K562 (cell line): ENCODE data around the gene PYGM. TPM values are rescaled to one million over a fixed set of nuclear protein-coding genes. Genes with fewer than 3 reads are reported as not detected.
A peak's percentile ranks its signal among the peaks of the same experiment; 100 is the strongest.

Source experiments
- ARID3A ChIP-seq: IDR thresholded peaks from 2 replicates; pipeline ENCODE4 v1.6.1; 2012; ENCODE audit warnings: low read depth, low read length, improper control_type of control experiment, borderline replicate concordance
- GTF2B ChIP-seq: IDR thresholded peaks from 2 replicates; pipeline ENCODE4 v1.6.1; 2011; ENCODE audit not compliant: insufficient read length; ENCODE audit errors: extremely low read depth
- HIVEP1 ChIP-seq: fragments of 250-450 bp; sonication (Bioruptor Pico); IDR thresholded peaks from 2 replicates; pipeline ENCODE4 v1.4.0; 2020; ENCODE audit warnings: mild to moderate bottlenecking
- KDM4B ChIP-seq, 2 experiments: fragments of 450-650 bp in 1 of 2; sonication (generic) in 1 of 2; IDR thresholded peaks; 2 replicates each; pipeline ENCODE4 v1.6.1; 2016 to 2017; ENCODE audit warnings: borderline replicate concordance in 2 of 2, antibody characterized with exemption in 1 of 2, low read depth in 1 of 2, mild to moderate bottlenecking in 1 of 2
- MAZ ChIP-seq, 2 experiments: fragments of 450-650 bp in 1 of 2; sonication (generic) in 1 of 2; formaldehyde crosslinking; IDR thresholded peaks in 1 of 2; conservative IDR thresholded peaks in 1 of 2; 2 replicates each; pipeline versions ENCODE4 v1.4.0 to v1.5.0; 2020; ENCODE audit warnings: mild to moderate bottlenecking in 1 of 2, missing genetic modification reagents in 1 of 2
- MYC ChIP-seq, 2 experiments: fragments of 250-450 bp in 1 of 2; sonication (Bioruptor Pico) in 1 of 2; IDR thresholded peaks; 2 replicates each; pipeline versions ENCODE4 v1.5.1 to v1.6.1; 2012 to 2021; ENCODE audit warnings: low read depth in 2 of 2, borderline replicate concordance in 1 of 2, improper control_type of control experiment in 1 of 2, low read length in 1 of 2, mild to moderate bottlenecking in 1 of 2, moderate library complexity in 1 of 2
- PURB ChIP-seq: sonication (generic); formaldehyde crosslinking; IDR thresholded peaks from 2 replicates; pipeline ENCODE4 v1.9.0; 2021; ENCODE audit warnings: low read depth, mild to moderate bottlenecking, missing genetic modification reagents
- RUNX1 ChIP-seq: sonication (generic); IDR thresholded peaks from 2 replicates; pipeline ENCODE4 v1.6.1; 2016; ENCODE audit warnings: antibody characterized with exemption, low read depth
- TAL1 ChIP-seq: fragments of 450-650 bp; IDR thresholded peaks from 2 replicates; pipeline ENCODE4 v1.6.1; 2016; ENCODE audit warnings: mild to moderate bottlenecking
- polyA plus RNA-seq, 8 experiments: library from polyadenylated mRNA; depleted of rRNA in 4 of 8; stranded (reverse) in 5 of 8; unstranded in 3 of 8; fragments of >200 nt; fragmentation: Nextera tagmentation in 2 of 8; fragmentation: Illumina TruSeq in 1 of 8; extraction: Ambion mirVana in 2 of 8; extraction: Trizol in 1 of 8; gene quantifications; 2 replicates each; pipeline versions ENCODE4 v1.2.1 to v1.2.3, GENCODE V29; 2011 to 2014; ENCODE audit warnings: inconsistent platforms in 1 of 8, missing spikeins in 1 of 8
- total RNA-seq, 7 experiments: library from RNA; depleted of rRNA in 6 of 7; stranded (reverse); fragments of >200 nt in 6 of 7; fragmentation: Illumina TruSeq in 2 of 7; extraction: Trizol in 2 of 7; gene quantifications; 2 replicates each; pipeline versions ENCODE4 v1.2.1 to v1.2.3, GENCODE V29; 2011 to 2021; ENCODE audit warnings: low replicate concordance in 1 of 7
- TF ChIP-seq, protein P1 (sequence below), 2 experiments: fragments of 450-650 bp in 1 of 2; sonication (generic) in 1 of 2; formaldehyde crosslinking in 1 of 2; IDR thresholded peaks; 2 replicates each; pipeline versions ENCODE4 v1.7.1 to v1.9.0; 2016 to 2022; ENCODE audit warnings: inconsistent platforms in 1 of 2, mild to moderate bottlenecking in 1 of 2, missing genetic modification reagents in 1 of 2
- TF ChIP-seq, protein P2 (sequence below): sonication (generic); formaldehyde crosslinking; IDR thresholded peaks from 2 replicates; pipeline ENCODE4 v1.8.1; 2022; ENCODE audit warnings: missing genetic modification reagents
- TF ChIP-seq, protein P3 (sequence below): fragments of 250-450 bp; sonication (Bioruptor Pico); IDR thresholded peaks from 2 replicates; pipeline ENCODE4 v1.8.0; 2022; ENCODE audit warnings: moderate library complexity, mild to moderate bottlenecking, inconsistent platforms

Gene PYGM
- total and polyA plus RNA-seq, 9 of the 15 experiments (the other 6 are each of a cell fraction or from before 2014, with no cell fraction given) = 0.07 to 1.5 (median 0.68) TPM

- TF ChIP-seq, protein P1, sequence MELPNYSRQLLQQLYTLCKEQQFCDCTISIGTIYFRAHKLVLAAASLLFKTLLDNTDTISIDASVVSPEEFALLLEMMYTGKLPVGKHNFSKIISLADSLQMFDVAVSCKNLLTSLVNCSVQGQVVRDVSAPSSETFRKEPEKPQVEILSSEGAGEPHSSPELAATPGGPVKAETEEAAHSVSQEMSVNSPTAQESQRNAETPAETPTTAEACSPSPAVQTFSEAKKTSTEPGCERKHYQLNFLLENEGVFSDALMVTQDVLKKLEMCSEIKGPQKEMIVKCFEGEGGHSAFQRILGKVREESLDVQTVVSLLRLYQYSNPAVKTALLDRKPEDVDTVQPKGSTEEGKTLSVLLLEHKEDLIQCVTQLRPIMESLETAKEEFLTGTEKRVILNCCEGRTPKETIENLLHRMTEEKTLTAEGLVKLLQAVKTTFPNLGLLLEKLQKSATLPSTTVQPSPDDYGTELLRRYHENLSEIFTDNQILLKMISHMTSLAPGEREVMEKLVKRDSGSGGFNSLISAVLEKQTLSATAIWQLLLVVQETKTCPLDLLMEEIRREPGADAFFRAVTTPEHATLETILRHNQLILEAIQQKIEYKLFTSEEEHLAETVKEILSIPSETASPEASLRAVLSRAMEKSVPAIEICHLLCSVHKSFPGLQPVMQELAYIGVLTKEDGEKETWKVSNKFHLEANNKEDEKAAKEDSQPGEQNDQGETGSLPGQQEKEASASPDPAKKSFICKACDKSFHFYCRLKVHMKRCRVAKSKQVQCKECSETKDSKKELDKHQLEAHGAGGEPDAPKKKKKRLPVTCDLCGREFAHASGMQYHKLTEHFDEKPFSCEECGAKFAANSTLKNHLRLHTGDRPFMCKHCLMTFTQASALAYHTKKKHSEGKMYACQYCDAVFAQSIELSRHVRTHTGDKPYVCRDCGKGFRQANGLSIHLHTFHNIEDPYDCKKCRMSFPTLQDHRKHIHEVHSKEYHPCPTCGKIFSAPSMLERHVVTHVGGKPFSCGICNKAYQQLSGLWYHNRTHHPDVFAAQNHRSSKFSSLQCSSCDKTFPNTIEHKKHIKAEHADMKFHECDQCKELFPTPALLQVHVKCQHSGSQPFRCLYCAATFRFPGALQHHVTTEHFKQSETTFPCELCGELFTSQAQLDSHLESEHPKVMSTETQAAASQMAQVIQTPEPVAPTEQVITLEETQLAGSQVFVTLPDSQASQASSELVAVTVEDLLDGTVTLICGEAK (IDR thresholded peaks at IDR 0.05) = 0 out of 2 replicates have a peak, but pooled peaks have one; percentile 37
- TF ChIP-seq, protein P1 (CRISPR knock-in tag; IDR thresholded peaks at IDR 0.05) = no peak
- TF ChIP-seq, protein P2, sequence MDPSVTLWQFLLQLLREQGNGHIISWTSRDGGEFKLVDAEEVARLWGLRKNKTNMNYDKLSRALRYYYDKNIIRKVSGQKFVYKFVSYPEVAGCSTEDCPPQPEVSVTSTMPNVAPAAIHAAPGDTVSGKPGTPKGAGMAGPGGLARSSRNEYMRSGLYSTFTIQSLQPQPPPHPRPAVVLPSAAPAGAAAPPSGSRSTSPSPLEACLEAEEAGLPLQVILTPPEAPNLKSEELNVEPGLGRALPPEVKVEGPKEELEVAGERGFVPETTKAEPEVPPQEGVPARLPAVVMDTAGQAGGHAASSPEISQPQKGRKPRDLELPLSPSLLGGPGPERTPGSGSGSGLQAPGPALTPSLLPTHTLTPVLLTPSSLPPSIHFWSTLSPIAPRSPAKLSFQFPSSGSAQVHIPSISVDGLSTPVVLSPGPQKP (CRISPR knock-in tag) = no peak
- TF ChIP-seq GTF2B (no peak), MYC (IDR thresholded peaks at IDR 0.05; ENCODE audit: low read depth, low read length) (0 out of 2 replicates have a peak, but pooled peaks have one; percentile 21), MYC (CRISPR knock-in tag; IDR thresholded peaks at IDR 0.05; ENCODE audit: borderline replicate concordance, low read depth) (no peak), PURB (CRISPR knock-in tag) (no peak), KDM4B (IDR thresholded peaks at IDR 0.05; ENCODE audit: borderline replicate concordance in 2 of 2, low read depth in 1 of 2) (no peak), HIVEP1 (no peak), TAL1 (0 out of 2 replicates have a peak, but pooled peaks have one; percentile 14), RUNX1 (no peak), ARID3A (no peak), MAZ (CRISPR knock-in tag; conservative IDR thresholded peaks at IDR 0.05 in 1 of 2, IDR thresholded peaks at IDR 0.05 in 1 of 2) (no peak; a peak in 1 of 4 replicates)
- TF ChIP-seq, protein P3, sequence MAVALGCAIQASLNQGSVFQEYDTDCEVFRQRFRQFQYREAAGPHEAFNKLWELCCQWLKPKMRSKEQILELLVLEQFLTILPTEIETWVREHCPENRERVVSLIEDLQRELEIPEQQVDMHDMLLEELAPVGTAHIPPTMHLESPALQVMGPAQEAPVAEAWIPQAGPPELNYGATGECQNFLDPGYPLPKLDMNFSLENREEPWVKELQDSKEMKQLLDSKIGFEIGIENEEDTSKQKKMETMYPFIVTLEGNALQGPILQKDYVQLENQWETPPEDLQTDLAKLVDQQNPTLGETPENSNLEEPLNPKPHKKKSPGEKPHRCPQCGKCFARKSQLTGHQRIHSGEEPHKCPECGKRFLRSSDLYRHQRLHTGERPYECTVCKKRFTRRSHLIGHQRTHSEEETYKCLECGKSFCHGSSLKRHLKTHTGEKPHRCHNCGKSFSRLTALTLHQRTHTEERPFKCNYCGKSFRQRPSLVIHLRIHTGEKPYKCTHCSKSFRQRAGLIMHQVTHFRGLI = no peak
Observed at GRCh38 chr11:64745189-64745520, 14.6 kb downstream of the PYGM start (continued).
